Stomach (tissue), 4 donors: Measurements from ENCODE around the gene MARS2.

ENCODE experiments used
- POLR2A ChIP-seq, 4 donors: fragments of 450-650 bp; IDR thresholded peaks; one replicate each; pipeline ENCODE4 v1.6.1; 2016; ENCODE audit warnings: antibody characterized with exemption in 4 of 4, control low read depth in 2 of 4, mild to moderate bottlenecking in 1 of 4, moderate library complexity in 1 of 4
- POLR2AphosphoS5 ChIP-seq, 3 donors: sonication (generic); formaldehyde crosslinking; IDR thresholded peaks; one replicate each; pipeline ENCODE4 v1.6.1; 2016; ENCODE audit warnings: antibody characterized with exemption in 3 of 3
- TF ChIP-seq, protein P1 (sequence below), 7 experiments: fragments of 450-650 bp in 4 of 7; fragments of 200-600 bp in 3 of 7; sonication (generic) in 3 of 7; IDR thresholded peaks; one replicate each; pipeline ENCODE4 v1.5.1; 2016 to 2019; ENCODE audit warnings: antibody characterized with exemption in 7 of 7, control low read depth in 2 of 7, mild to moderate bottlenecking in 1 of 7

DNA sequence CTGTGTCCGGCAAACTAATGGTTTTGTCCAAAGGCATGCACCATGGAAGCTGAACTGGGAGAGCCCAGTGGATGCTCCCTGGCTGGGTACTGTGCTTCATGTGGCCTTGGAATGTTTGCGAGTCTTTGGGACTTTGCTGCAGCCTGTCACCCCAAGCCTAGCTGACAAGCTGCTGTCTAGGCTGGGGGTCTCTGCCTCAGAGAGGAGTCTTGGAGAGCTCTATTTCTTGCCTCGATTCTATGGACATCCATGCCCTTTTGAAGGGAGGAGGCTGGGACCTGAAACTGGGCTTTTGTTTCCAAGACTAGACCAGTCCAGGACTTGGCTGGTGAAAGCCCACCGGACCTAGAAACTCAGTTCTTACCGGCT is 1.7 kb downstream of the MARS2 start:
- TF ChIP-seq, protein P1, sequence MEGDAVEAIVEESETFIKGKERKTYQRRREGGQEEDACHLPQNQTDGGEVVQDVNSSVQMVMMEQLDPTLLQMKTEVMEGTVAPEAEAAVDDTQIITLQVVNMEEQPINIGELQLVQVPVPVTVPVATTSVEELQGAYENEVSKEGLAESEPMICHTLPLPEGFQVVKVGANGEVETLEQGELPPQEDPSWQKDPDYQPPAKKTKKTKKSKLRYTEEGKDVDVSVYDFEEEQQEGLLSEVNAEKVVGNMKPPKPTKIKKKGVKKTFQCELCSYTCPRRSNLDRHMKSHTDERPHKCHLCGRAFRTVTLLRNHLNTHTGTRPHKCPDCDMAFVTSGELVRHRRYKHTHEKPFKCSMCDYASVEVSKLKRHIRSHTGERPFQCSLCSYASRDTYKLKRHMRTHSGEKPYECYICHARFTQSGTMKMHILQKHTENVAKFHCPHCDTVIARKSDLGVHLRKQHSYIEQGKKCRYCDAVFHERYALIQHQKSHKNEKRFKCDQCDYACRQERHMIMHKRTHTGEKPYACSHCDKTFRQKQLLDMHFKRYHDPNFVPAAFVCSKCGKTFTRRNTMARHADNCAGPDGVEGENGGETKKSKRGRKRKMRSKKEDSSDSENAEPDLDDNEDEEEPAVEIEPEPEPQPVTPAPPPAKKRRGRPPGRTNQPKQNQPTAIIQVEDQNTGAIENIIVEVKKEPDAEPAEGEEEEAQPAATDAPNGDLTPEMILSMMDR (IDR thresholded peaks at IDR 0.05), result no peak
- no peak for TF ChIP-seq POLR2AphosphoS5 (IDR thresholded peaks at IDR 0.05)
- no peak for TF ChIP-seq POLR2A (IDR thresholded peaks at IDR 0.05)
